Right ventricle myocardium inferior (tissue), 1 donor: ENCODE results near the gene DENND2D. TPM values are rescaled to one million over a fixed set of nuclear protein-coding genes. Genes with fewer than 3 reads are reported as not detected.

Experiments
- ATAC-seq: fragments of 200-7000 bp; cut with Tn5 transposase; one replicate; pipeline ENCODE4 v1.9.1; 2020; ENCODE audit warnings: mild to moderate bottlenecking, moderate library complexity
- DNase-seq: peaks from one replicate; pipeline ENCODE4 v3.0.0; 2021; ENCODE audit errors: missing footprints
- intact Hi-C: fragments of 100-400 bp; cut with DNase I; formaldehyde crosslinking; loops from one replicate; pipeline ENCODE4 v1.11.0; 2022
- long read RNA-seq: library from polyadenylated mRNA; unstranded; transcript quantifications from one replicate; pipeline ENCODE4 v2.0.0, GENCODE V29; 2021
- total RNA-seq: library from RNA; stranded (reverse); fragmentation: NEBNext Ultra II Directional; extraction: Animal tissue kit (Norgen Biotek cat#: 25700); gene quantifications from one replicate; pipeline ENCODE4 v1.2.1, GENCODE V29; 2021
- donor health status: DM: no; HTN: yes; CAD: no; lungs with severe emphysema.

DENND2D gene
- 3.5 TPM for total RNA-seq
- long read RNA-seq = 0 reads

GRCh38 chr1:111199881-111200801 is at the start of gene DENND2D:
Gene DENND2D, minus strand, starts transcription at chr1:111200646. Its CDS starts 187 bp downstream, at chr1:111200459.
- intact Hi-C loops = no loop called here
- peak; percentile 42 for ATAC-seq
- peak; percentile 71 for DNase-seq

- no peak for ATAC-seq
- intact Hi-C loops = no loop called here
- DNase-seq = no peak
Measured at GRCh38 chr1:111249960-111250359, 49.5 kb upstream of the DENND2D start.

- intact Hi-C loops = no loop called here
- ATAC-seq (no peak), DNase-seq (no peak)
Measured at GRCh38 chr1:111247125-111247838, 46.8 kb upstream of the DENND2D start.

GRCh38 chr1:111242805-111243523 is 42.5 kb upstream of the DENND2D start:
- intact Hi-C loops = no loop called here
- no peak for DNase-seq
- ATAC-seq = peak; percentile 79

- ATAC-seq (no peak), DNase-seq (no peak)
- intact Hi-C loops = no loop called here
Measured at GRCh38 chr1:111241797-111242196, 41.4 kb upstream of the DENND2D start.

- intact Hi-C loops = no loop called here
- ATAC-seq = no peak
- DNase-seq = no peak
Measured at GRCh38 chr1:111238056-111238795, 37.8 kb upstream of the DENND2D start.

- ATAC-seq (no peak), DNase-seq (no peak)
- intact Hi-C loops = no loop called here
Measured at GRCh38 chr1:111236806-111237205, 36.4 kb upstream of the DENND2D start.

- ATAC-seq = peak; percentile 70
- DNase-seq = no peak
- intact Hi-C loops = no loop called here
Measured at GRCh38 chr1:111236379-111236778, 35.9 kb upstream of the DENND2D start.

- DNase-seq (no peak), ATAC-seq (no peak)
- intact Hi-C loops = no loop called here
Measured at GRCh38 chr1:111234866-111235265, 34.4 kb upstream of the DENND2D start.

GRCh38 chr1:111234258-111234657 is 33.8 kb upstream of the DENND2D start:
- intact Hi-C loops = no loop called here
- DNase-seq (no peak), ATAC-seq (no peak)

- ATAC-seq (no peak), DNase-seq (no peak)
- intact Hi-C loops = no loop called here
Measured at GRCh38 chr1:111232134-111232533, 31.7 kb upstream of the DENND2D start.

- intact Hi-C loops = no loop called here
- ATAC-seq (no peak), DNase-seq (no peak)
Measured at GRCh38 chr1:111228748-111229126, 28.3 kb upstream of the DENND2D start.

GRCh38 chr1:111227851-111228747 is 27.7 kb upstream of the DENND2D start:
- peak; percentile 95 for ATAC-seq
- intact Hi-C loops = no loop called here
- DNase-seq = no peak

- ATAC-seq = peak; percentile 51
- intact Hi-C loops = no loop called here
- DNase-seq = no peak
Measured at GRCh38 chr1:111227434-111227833, 27.0 kb upstream of the DENND2D start, which contains the start of gene CHI3L2. Gene CHI3L2, plus strand, starts transcription at chr1:111227713. Its CDS starts 17 bp downstream, at chr1:111227730.

- no peak for ATAC-seq
- no peak for DNase-seq
- intact Hi-C loops = no loop called here
Measured at GRCh38 chr1:111225717-111226400, 25.4 kb upstream of the DENND2D start.

- DNase-seq = no peak
- intact Hi-C loops = no loop called here
- no peak for ATAC-seq
Measured at GRCh38 chr1:111225091-111225490, 24.6 kb upstream of the DENND2D start.

- intact Hi-C loops = loop anchor here (1.0 to 5.0 kb wide), 2 partner anchors 109 to 177 kb away; no protein-coding TSS in a partner anchor
- ATAC-seq (no peak), DNase-seq (no peak)
Measured at GRCh38 chr1:111223126-111223685, 22.8 kb upstream of the DENND2D start.
